HCT116 (cell line): ENCODE measurements around the gene LY86. TPM values are rescaled to one million over a fixed set of nuclear protein-coding genes. Genes with fewer than 3 reads are reported as not detected.

ENCODE experiments used
- ATAC-seq: fragments of 200-7000 bp; cut with Tn5 transposase; 2 replicates; pipeline ENCODE4 v1.9.1; 2020; ENCODE audit warnings: mild to moderate bottlenecking, moderate library complexity
- BruUV-seq: library from RNA; stranded (reverse); fragments of 400-500 nt; replicated peaks from 2 replicates; lab custom pipeline; 2021; lab: Mats Ljungman, UMichigan
- CTCF ChIA-PET: fragments of 300-600 bp; sonication (Branson Sonifier 250); formaldehyde crosslinking; loops from one replicate; lab custom pipeline; 2021; ENCODE audit warnings: antibody characterized with exemption; lab: Charles Lee
- POLR2A ChIA-PET: fragments of 300-600, 350-600 bp; sonication (Branson Sonifier 250); formaldehyde crosslinking; loops from one replicate; lab custom pipeline; 2021; ENCODE audit warnings: antibody characterized with exemption; lab: Charles Lee
- RAD21 ChIA-PET, 2 experiments: fragments of 300-600 bp; sonication (Branson Sonifier 250); formaldehyde crosslinking; loops; one replicate each; lab custom pipeline; 2023; ENCODE audit warnings: low total read pairs in 2 of 2; ENCODE audit not compliant: uncharacterized antibody in 2 of 2, unreplicated experiment in 2 of 2, low non-redundant PET in 1 of 2; lab: Charles Lee
- DNase-seq: peaks from one replicate; pipeline ENCODE4 v3.0.0-alpha.2; 2010; ENCODE audit warnings: low read depth, low spot score
- H2AFZ ChIP-seq: fragments of 200-600 bp; shearing (Covaris generic), sonication (generic); 2 replicates; pipeline ENCODE4 v1.6.1; 2017; ENCODE audit warnings: low read depth, mixed run types, mixed read lengths, antibody characterized with exemption, low read length; ENCODE audit not compliant: poor library complexity, severe bottlenecking
- H3K27ac ChIP-seq: 2 replicates; pipeline ENCODE4 v1.5.1; 2012; ENCODE audit warnings: low read depth, low read length
- H3K27me3 ChIP-seq: fragments of 200-600 bp; sonication (generic); 2 replicates; pipeline ENCODE4 v1.6.1; 2016; ENCODE audit warnings: mixed run types, low read length, mixed read lengths; ENCODE audit not compliant: insufficient read depth
- H3K36me3 ChIP-seq, 2 experiments: fragments of 200-500 bp in 1 of 2; fragments of 200-600 bp in 1 of 2; sonication (Bioruptor generic) in 1 of 2; sonication (generic) in 1 of 2; 2 replicates each; pipeline versions ENCODE4 v1.5.1 to v1.6.1; 2014 to 2016; ENCODE audit warnings: low read length in 2 of 2, inconsistent platforms in 1 of 2, mixed read lengths in 1 of 2, mixed run types in 1 of 2; ENCODE audit not compliant: insufficient read depth in 2 of 2, control insufficient read depth in 1 of 2
- H3K4me1 ChIP-seq, 2 experiments: fragments of 200-600 bp in 1 of 2; sonication (generic) in 1 of 2; 2 replicates each; pipeline versions ENCODE4 v1.5.1 to v1.6.1; 2012 to 2017; ENCODE audit warnings: low read length in 2 of 2, inconsistent platforms in 1 of 2, mild to moderate bottlenecking in 1 of 2, mixed read lengths in 1 of 2, mixed run types in 1 of 2, moderate library complexity in 1 of 2; ENCODE audit not compliant: insufficient read depth in 2 of 2, control insufficient read depth in 1 of 2
- H3K4me2 ChIP-seq: fragments of 200-600 bp; sonication (generic); 2 replicates; pipeline ENCODE4 v1.6.1; 2017; ENCODE audit warnings: mixed run types, low read length, mixed read lengths
- H3K4me3 ChIP-seq, 2 experiments: fragments of 200-600 bp in 1 of 2; sonication (generic) in 1 of 2; replicated peaks in 1 of 2; 2 replicates each; pipeline ENCODE4 v1.5.1; 2011 to 2016; ENCODE audit warnings: low read length in 2 of 2, control low read depth in 1 of 2, low read depth in 1 of 2, mild to moderate bottlenecking in 1 of 2, mixed read lengths in 1 of 2, mixed run types in 1 of 2
- H3K79me2 ChIP-seq: fragments of 200-600 bp; sonication (generic); 2 replicates; pipeline ENCODE4 v1.6.1; 2017; ENCODE audit warnings: mild to moderate bottlenecking, mixed run types, low read length, moderate library complexity, mixed read lengths; ENCODE audit not compliant: insufficient read depth
- H3K9ac ChIP-seq: fragments of 200-600 bp; sonication (generic); 2 replicates; pipeline ENCODE4 v1.6.1; 2016; ENCODE audit warnings: low read length, mixed read lengths
- H3K9me2 ChIP-seq: fragments of 200-600 bp; sonication (generic), shearing (Covaris generic); 2 replicates; pipeline ENCODE4 v1.6.1; 2017; ENCODE audit warnings: mixed run types, mild to moderate bottlenecking, moderate library complexity; ENCODE audit not compliant: insufficient read depth
- H3K9me3 ChIP-seq, 2 experiments: fragments of 200-500 bp in 1 of 2; fragments of 200-600 bp in 1 of 2; sonication (Bioruptor generic) in 1 of 2; sonication (generic) in 1 of 2; 2 replicates each; pipeline ENCODE4 v1.6.1; 2014 to 2017; ENCODE audit warnings: low read length in 2 of 2, mixed read lengths in 2 of 2, inconsistent platforms in 1 of 2, low read depth in 1 of 2, mild to moderate bottlenecking in 1 of 2, mixed run types in 1 of 2, moderate library complexity in 1 of 2; ENCODE audit not compliant: control insufficient read depth in 1 of 2, insufficient read depth in 1 of 2
- H4K20me1 ChIP-seq: fragments of 200-600 bp; sonication (generic), shearing (Covaris generic); 2 replicates; pipeline ENCODE4 v1.6.1; 2017; ENCODE audit warnings: mixed run types, mild to moderate bottlenecking, moderate library complexity; ENCODE audit not compliant: insufficient read depth
- CBX3 ChIP-seq: IDR thresholded peaks from 2 replicates; pipeline ENCODE4 v1.6.1; 2012; ENCODE audit warnings: low read depth
- CEBPB ChIP-seq: IDR thresholded peaks from 2 replicates; pipeline ENCODE4 v1.6.1; 2012; ENCODE audit warnings: low read depth
- EGR1 ChIP-seq: IDR thresholded peaks from 2 replicates; pipeline ENCODE4 v1.6.1; 2012; ENCODE audit warnings: low read depth
- EZH2phosphoT487 ChIP-seq: fragments of 200-600 bp; IDR thresholded peaks from 2 replicates; pipeline ENCODE4 v1.6.1; 2018; ENCODE audit warnings: antibody characterized with exemption, borderline replicate concordance
- FOSL1 ChIP-seq: IDR thresholded peaks from 2 replicates; pipeline ENCODE4 v1.6.1; 2012; ENCODE audit warnings: low read depth
- POLR2A ChIP-seq: IDR thresholded peaks from 2 replicates; pipeline ENCODE4 v1.7.0; 2011; ENCODE audit warnings: borderline replicate concordance; ENCODE audit not compliant: insufficient read depth, insufficient read length; ENCODE audit errors: extremely low read depth
- POLR2AphosphoS5 ChIP-seq: IDR thresholded peaks from 2 replicates; pipeline ENCODE4 v1.6.1; 2011; ENCODE audit warnings: mild to moderate bottlenecking, low read depth, low read length, moderate library complexity
- RAD21 ChIP-seq: IDR thresholded peaks from 2 replicates; pipeline ENCODE4 v1.6.1; 2012; ENCODE audit warnings: low read depth, mild to moderate bottlenecking
- SIN3A ChIP-seq: IDR thresholded peaks from 2 replicates; pipeline ENCODE4 v1.6.1; 2012; ENCODE audit warnings: low read depth
- SP1 ChIP-seq: IDR thresholded peaks from 2 replicates; pipeline ENCODE4 v1.6.1; 2012; ENCODE audit warnings: low read depth
- SRF ChIP-seq: IDR thresholded peaks from 2 replicates; pipeline ENCODE4 v1.6.1; 2012; ENCODE audit warnings: low read depth
- TCF7L2 ChIP-seq: IDR thresholded peaks from 2 replicates; pipeline ENCODE4 v1.7.0; 2011; ENCODE audit warnings: borderline replicate concordance, inconsistent platforms; ENCODE audit not compliant: insufficient read depth, insufficient read length; ENCODE audit errors: extremely low read depth
- YY1 ChIP-seq: IDR thresholded peaks from 2 replicates; pipeline ENCODE4 v1.6.1; 2011; ENCODE audit warnings: low read length, low read depth, moderate library complexity, mild to moderate bottlenecking; ENCODE audit not compliant: insufficient replicate concordance; ENCODE audit errors: extremely low read depth
- ZFX ChIP-seq: fragments of 450-650 bp; IDR thresholded peaks from 2 replicates; pipeline ENCODE4 v1.6.1; 2017
- ZNF274 ChIP-seq: fragments of 200-500 bp; sonication (Bioruptor generic); IDR thresholded peaks from 2 replicates; pipeline ENCODE4 v1.6.1; 2014; ENCODE audit warnings: mild to moderate bottlenecking, low read depth, low read length, inconsistent platforms
- intact Hi-C: fragments of 100-400 bp; cut with micrococcal nuclease; formaldehyde crosslinking; loops from 2 replicates; pipeline ENCODE4 v1.10.0; 2022
- total RNA-seq: library from RNA; stranded (reverse); gene quantifications from one replicate; pipeline ENCODE4 v1.2.1, GENCODE V29; 2021; ENCODE audit not compliant: unreplicated experiment
- TF ChIP-seq, protein P1 (sequence below): IDR thresholded peaks from 2 replicates; pipeline ENCODE4 v1.6.1; 2012
- TF ChIP-seq, protein P2 (sequence below): IDR thresholded peaks from 2 replicates; pipeline ENCODE4 v1.6.1; 2012; ENCODE audit warnings: low read depth

Gene LY86
- total RNA-seq, 1 experiment from 2014 or later: not detected

DNA sequence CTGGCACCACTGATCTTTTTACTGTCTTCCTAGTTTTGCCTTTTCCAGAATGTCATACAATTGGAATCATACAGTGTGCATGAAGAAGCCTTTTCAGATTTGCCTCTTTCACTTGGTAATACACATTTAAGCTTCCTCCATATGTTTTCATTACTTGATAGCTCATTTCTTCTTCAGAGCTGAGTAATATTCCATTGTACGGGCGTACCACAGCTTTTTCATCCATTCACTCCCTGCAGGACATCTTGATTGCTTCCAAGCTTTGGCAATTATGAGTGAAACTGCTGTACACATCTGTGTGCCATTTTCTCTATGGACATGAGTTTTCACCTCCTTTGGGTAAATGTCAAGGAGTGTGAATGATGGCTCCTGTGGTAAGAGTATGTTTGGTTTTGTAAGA lies 46.2 kb upstream of the LY86 start:
- CTCF ChIA-PET: no interaction called here
- intact Hi-C loops: no loop called here

DNA sequence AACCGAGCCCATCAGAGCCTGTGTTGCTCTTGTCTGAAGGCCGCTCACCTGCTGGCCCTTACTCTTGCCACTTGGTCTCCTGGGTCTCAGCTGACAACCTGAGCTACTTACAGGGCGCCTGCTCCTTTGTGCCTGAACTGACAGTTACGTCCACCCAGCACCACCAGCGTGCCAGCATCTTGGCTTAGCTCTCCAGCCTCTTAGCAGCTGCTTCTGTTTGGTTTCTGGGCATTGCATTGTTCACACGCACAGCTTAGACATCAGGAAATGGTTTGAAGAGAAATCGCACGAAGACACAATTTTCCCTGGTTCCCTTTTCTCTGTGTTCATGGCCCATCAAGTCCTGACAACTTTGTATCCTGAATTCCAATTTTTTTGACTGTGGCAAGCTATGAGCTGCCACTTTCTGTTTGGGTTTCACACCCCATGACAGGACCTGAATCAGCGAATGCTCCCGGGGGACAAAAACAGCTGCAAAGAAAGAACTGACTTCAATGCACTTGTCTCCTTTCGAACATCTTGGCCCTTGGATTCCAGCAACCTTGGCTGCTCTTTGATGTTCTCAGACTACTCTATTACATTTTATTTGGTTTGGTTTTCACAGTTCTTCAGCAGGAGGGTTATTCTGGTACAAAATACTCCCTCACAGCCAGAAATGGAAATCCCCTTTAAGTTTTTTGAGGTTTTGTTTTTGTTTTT lies 45.2 kb upstream of the LY86 start:
- no peak overlapping the region for H3K27ac ChIP-seq
- intact Hi-C loops: no loop called here
- H3K9me3 ChIP-seq: no peaks in the 10 kb centered on the region; a peak in 1 of 4 replicates
- no peaks in the 10 kb centered on the region for H3K36me3 ChIP-seq
- no peak overlapping the region for H3K9ac ChIP-seq
- BruUV-seq: no TSS peak
- TF ChIP-seq, protein P1, sequence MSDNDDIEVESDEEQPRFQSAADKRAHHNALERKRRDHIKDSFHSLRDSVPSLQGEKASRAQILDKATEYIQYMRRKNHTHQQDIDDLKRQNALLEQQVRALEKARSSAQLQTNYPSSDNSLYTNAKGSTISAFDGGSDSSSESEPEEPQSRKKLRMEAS: no peak
- TF ChIP-seq CEBPB (no peak), SP1 (no peak), ZFX (no peak), SRF (no peak), ZNF274 (no peak), CBX3 (no peak), SIN3A (no peak), EGR1 (no peak), RAD21 (no peak), TCF7L2 (no peak), POLR2A (no peak), YY1 (no peak), EZH2phosphoT487 (no peak), FOSL1 (no peak), POLR2AphosphoS5 (no peak)
- TF ChIP-seq, protein P2, sequence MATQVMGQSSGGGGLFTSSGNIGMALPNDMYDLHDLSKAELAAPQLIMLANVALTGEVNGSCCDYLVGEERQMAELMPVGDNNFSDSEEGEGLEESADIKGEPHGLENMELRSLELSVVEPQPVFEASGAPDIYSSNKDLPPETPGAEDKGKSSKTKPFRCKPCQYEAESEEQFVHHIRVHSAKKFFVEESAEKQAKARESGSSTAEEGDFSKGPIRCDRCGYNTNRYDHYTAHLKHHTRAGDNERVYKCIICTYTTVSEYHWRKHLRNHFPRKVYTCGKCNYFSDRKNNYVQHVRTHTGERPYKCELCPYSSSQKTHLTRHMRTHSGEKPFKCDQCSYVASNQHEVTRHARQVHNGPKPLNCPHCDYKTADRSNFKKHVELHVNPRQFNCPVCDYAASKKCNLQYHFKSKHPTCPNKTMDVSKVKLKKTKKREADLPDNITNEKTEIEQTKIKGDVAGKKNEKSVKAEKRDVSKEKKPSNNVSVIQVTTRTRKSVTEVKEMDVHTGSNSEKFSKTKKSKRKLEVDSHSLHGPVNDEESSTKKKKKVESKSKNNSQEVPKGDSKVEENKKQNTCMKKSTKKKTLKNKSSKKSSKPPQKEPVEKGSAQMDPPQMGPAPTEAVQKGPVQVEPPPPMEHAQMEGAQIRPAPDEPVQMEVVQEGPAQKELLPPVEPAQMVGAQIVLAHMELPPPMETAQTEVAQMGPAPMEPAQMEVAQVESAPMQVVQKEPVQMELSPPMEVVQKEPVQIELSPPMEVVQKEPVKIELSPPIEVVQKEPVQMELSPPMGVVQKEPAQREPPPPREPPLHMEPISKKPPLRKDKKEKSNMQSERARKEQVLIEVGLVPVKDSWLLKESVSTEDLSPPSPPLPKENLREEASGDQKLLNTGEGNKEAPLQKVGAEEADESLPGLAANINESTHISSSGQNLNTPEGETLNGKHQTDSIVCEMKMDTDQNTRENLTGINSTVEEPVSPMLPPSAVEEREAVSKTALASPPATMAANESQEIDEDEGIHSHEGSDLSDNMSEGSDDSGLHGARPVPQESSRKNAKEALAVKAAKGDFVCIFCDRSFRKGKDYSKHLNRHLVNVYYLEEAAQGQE: no peak
- TF ChIP-seq, all 23 proteins: peak for 0
- ChIA-PET RAD21 (no interaction called here), POLR2A (no interaction called here), CTCF (no interaction called here)
- no peak overlapping the region for H2AFZ ChIP-seq
- H3K9me2 ChIP-seq: no peaks in the 10 kb centered on the region
- peaks cover 30% of the 10 kb centered on the region for H3K27me3 ChIP-seq
- H3K79me2 ChIP-seq: no peaks in the 10 kb centered on the region
- H4K20me1 ChIP-seq: no peaks in the 10 kb centered on the region
- H3K4me1 ChIP-seq: no peaks in the 10 kb centered on the region
- no peak overlapping the region for H3K4me2 ChIP-seq
- DNase-seq: no peak
- no peak overlapping the region for H3K4me3 ChIP-seq
- ATAC-seq: no peak

More for the DNA sequence above, 46.2 kb upstream of the LY86 start:
- Histone ChIP-seq H3K4me3 (no peak overlapping the region), H3K9ac (no peak overlapping the region), H3K27me3 (peaks cover 37% of the 10 kb centered on the region), H3K9me2 (no peaks in the 10 kb centered on the region), H2AFZ (no peak overlapping the region), H3K36me3 (no peaks in the 10 kb centered on the region), H4K20me1 (no peaks in the 10 kb centered on the region), H3K9me3 (no peaks in the 10 kb centered on the region; a peak in 1 of 4 replicates), H3K27ac (no peak overlapping the region), H3K79me2 (no peaks in the 10 kb centered on the region), H3K4me2 (no peak overlapping the region), H3K4me1 (no peaks in the 10 kb centered on the region)
- ChIA-PET RAD21 (no interaction called here), POLR2A (no interaction called here)
- DNase-seq (no peak), ATAC-seq (no peak)
- TF ChIP-seq SIN3A: no peak
- TF ChIP-seq POLR2A: no peak
- TF ChIP-seq ZNF274: no peak
- no peak for TF ChIP-seq YY1
- no TSS peak for BruUV-seq
